HepG2 (cell line): Measurements from ENCODE around the gene MED10. TPM values are rescaled to one million over a fixed set of nuclear protein-coding genes. Genes with fewer than 3 reads are reported as not detected.

Experiments
- ATAC-seq: fragments of 200-7000 bp; cut with Tn5 transposase; 3 replicates; pipeline ENCODE4 v1.9.1; 2020; ENCODE audit warnings: mild to moderate bottlenecking, moderate library complexity
- BruUV-seq: library from RNA; stranded (reverse); fragments of 400-500 nt; replicated peaks from 2 replicates; lab custom pipeline; 2021; lab: Mats Ljungman, UMichigan
- CTCF ChIA-PET: fragments of 300-600 bp; formaldehyde crosslinking; extraction: SDS; loops from one replicate; lab custom pipeline; 2021; ENCODE audit warnings: low total read pairs, inconsistent platforms, low intra/inter-chr PET ratio; lab: Yijun Ruan, JAX
- POLR2A ChIA-PET: fragments of 350-600 bp; sonication (Branson Sonifier 250); formaldehyde crosslinking; loops from one replicate; lab custom pipeline; 2020; ENCODE audit warnings: antibody characterized with exemption, inconsistent platforms; lab: Yijun Ruan, JAX
- DNase-seq: peaks from one replicate; pipeline ENCODE4 v3.0.0-alpha.2; 2015; ENCODE audit warnings: low spot score
- FAIRE-seq: peaks from 3 replicates; lab custom pipeline; 2011; peaks lifted over from hg19 to GRCh38; lab: Jason Lieb, UNC
- H2AFZ ChIP-seq: one replicate; pipeline ENCODE4 v1.6.1; 2011; ENCODE audit warnings: low read length, inconsistent platforms
- H3K27ac ChIP-seq: fragments of 300-600 bp; 3 replicates; pipeline ENCODE4 v1.8.0; 2011; ENCODE audit warnings: mixed run types, mild to moderate bottlenecking, mixed read lengths, low read length, inconsistent platforms; ENCODE audit not compliant: insufficient read depth; ENCODE audit errors: extremely low read length
- H3K27me3 ChIP-seq, 2 experiments: fragments of 200-600 bp in 1 of 2; 2 replicates in 1 of 2; 3 replicates in 1 of 2; pipeline versions ENCODE4 v1.6.0 to v1.8.0; 2011; ENCODE audit warnings: low read length in 2 of 2, mild to moderate bottlenecking in 2 of 2, moderate library complexity in 2 of 2, inconsistent platforms in 1 of 2; ENCODE audit not compliant: insufficient read depth in 2 of 2, control insufficient read depth in 1 of 2
- H3K36me3 ChIP-seq, 2 experiments: fragments of 200-600 bp in 1 of 2; replicated peaks in 1 of 2; 2 replicates in 1 of 2; 3 replicates in 1 of 2; pipeline versions ENCODE4 v1.5.1 to v1.8.0; 2011; ENCODE audit warnings: low read length in 2 of 2, inconsistent platforms in 1 of 2; ENCODE audit not compliant: insufficient read depth in 2 of 2, control insufficient read depth in 1 of 2
- H3K4me1 ChIP-seq: 2 replicates; pipeline ENCODE4 v1.5.1; 2012; ENCODE audit warnings: low read length, inconsistent platforms; ENCODE audit not compliant: insufficient read depth
- H3K4me2 ChIP-seq: 2 replicates; pipeline ENCODE4 v1.6.0; 2011; ENCODE audit warnings: low read depth, low read length, inconsistent platforms
- H3K4me3 ChIP-seq, 3 experiments: fragments of 200-600 bp in 1 of 3; sonication (generic), shearing (Covaris generic) in 1 of 3; replicated peaks in 1 of 3; 2 replicates each; pipeline ENCODE4 v1.5.1; 2011 to 2016; ENCODE audit warnings: low read length in 3 of 3, inconsistent platforms in 2 of 3, low read depth in 2 of 3, mild to moderate bottlenecking in 2 of 3, control low read depth in 1 of 3, mixed read lengths in 1 of 3; ENCODE audit not compliant: insufficient read depth in 1 of 3
- H3K79me2 ChIP-seq: one replicate; pipeline ENCODE4 v1.6.1; 2011; ENCODE audit warnings: low read length, inconsistent platforms; ENCODE audit not compliant: insufficient read depth
- H3K9ac ChIP-seq: 2 replicates; pipeline ENCODE4 v1.6.0; 2011; ENCODE audit warnings: mild to moderate bottlenecking, low read depth, low read length, inconsistent platforms; ENCODE audit not compliant: insufficient read depth
- H3K9me3 ChIP-seq: 2 replicates; pipeline ENCODE4 v1.5.1; 2012; ENCODE audit warnings: mild to moderate bottlenecking, low read length
- H4K20me1 ChIP-seq: 2 replicates; pipeline ENCODE4 v1.6.0; 2011; ENCODE audit warnings: inconsistent platforms, mild to moderate bottlenecking, low read length, moderate library complexity; ENCODE audit not compliant: insufficient read depth
- CENPT ChIP-seq: sonication (generic); formaldehyde crosslinking; IDR thresholded peaks from 2 replicates; pipeline ENCODE4 v1.8.0; 2022; ENCODE audit warnings: low read depth, mild to moderate bottlenecking, moderate library complexity, missing genetic modification reagents
- EP300 ChIP-seq, 3 experiments: sonication (generic) in 1 of 3; formaldehyde crosslinking in 1 of 3; IDR thresholded peaks; 2 replicates each; pipeline versions ENCODE4 v1.5.1 to v1.6.1; 2011 to 2020; ENCODE audit warnings: low read depth in 2 of 3, low read length in 2 of 3, borderline replicate concordance in 1 of 3, improper control_type of control experiment in 1 of 3, mild to moderate bottlenecking in 1 of 3, missing genetic modification reagents in 1 of 3, moderate library complexity in 1 of 3
- GATAD1 ChIP-seq: IDR thresholded peaks from 2 replicates; pipeline ENCODE4 v1.6.1; 2016; ENCODE audit warnings: missing genetic modification reagents, missing compliant biosample characterization
- HOXD1 ChIP-seq: sonication (generic); formaldehyde crosslinking; IDR thresholded peaks from 2 replicates; pipeline ENCODE4 v1.5.0; 2020; ENCODE audit warnings: missing genetic modification reagents
- MATR3 ChIP-seq: sonication (generic); formaldehyde crosslinking; IDR thresholded peaks from 2 replicates; pipeline ENCODE4 v1.4.0; 2020; ENCODE audit warnings: missing genetic modification reagents
- RBFOX2 ChIP-seq: fragments of 200-400 bp; formaldehyde crosslinking; IDR thresholded peaks from 2 replicates; pipeline ENCODE4 v1.6.1; 2017; ENCODE audit warnings: low read depth, mild to moderate bottlenecking, low read length
- RFX3 ChIP-seq: IDR thresholded peaks from 2 replicates; pipeline ENCODE4 v1.6.1; 2016; ENCODE audit warnings: missing biosample characterization, missing genetic modification reagents
- SRF ChIP-seq: IDR thresholded peaks from 2 replicates; pipeline ENCODE4 v1.6.1; 2011; ENCODE audit warnings: mild to moderate bottlenecking, low read depth, low read length, moderate library complexity
- ZBTB7A ChIP-seq: sonication (generic); formaldehyde crosslinking; IDR thresholded peaks from 2 replicates; pipeline ENCODE4 v1.8.0; 2022; ENCODE audit warnings: mild to moderate bottlenecking, missing genetic modification reagents
- ZFP37 ChIP-seq: sonication (generic); formaldehyde crosslinking; IDR thresholded peaks from 2 replicates; pipeline ENCODE4 v1.4.0; 2020; ENCODE audit warnings: missing genetic modification reagents, borderline replicate concordance
- ZNF264 ChIP-seq: sonication (generic); formaldehyde crosslinking; IDR thresholded peaks from 2 replicates; pipeline ENCODE4 v1.4.0; 2020; ENCODE audit warnings: missing genetic modification reagents
- ZNF615 ChIP-seq: sonication (generic); formaldehyde crosslinking; IDR thresholded peaks from 2 replicates; pipeline ENCODE4 v1.5.0; 2020; ENCODE audit warnings: mild to moderate bottlenecking, missing genetic modification reagents, borderline replicate concordance
- ZNF749 ChIP-seq: sonication (generic); formaldehyde crosslinking; IDR thresholded peaks from 2 replicates; pipeline ENCODE4 v1.8.0; 2022; ENCODE audit warnings: mild to moderate bottlenecking, missing genetic modification reagents, moderate library complexity, borderline replicate concordance
- ZNF792 ChIP-seq: IDR thresholded peaks from 2 replicates; pipeline ENCODE4 v1.6.1; 2016
- WGBS: methylation state at CpG from one replicate; pipeline ENCODE4 v1.1.6; 2017; ENCODE audit warnings: low lambda C conversion rate; 5-methylcytosine and 5-hydroxymethylcytosine counted together
- in situ Hi-C: cut with HindIII; loops from 2 replicates; pipeline ENCODE4 v1.10.0; 2017; ENCODE audit warnings: low pct_unique_long_range_greater_than_20kb; ENCODE audit not compliant: extremely low pct_ligation_motif_present
- intact Hi-C: fragments of 100-400 bp; cut with micrococcal nuclease; formaldehyde crosslinking; loops from one replicate; pipeline ENCODE4 v1.10.0; 2022; ENCODE audit not compliant: unreplicated experiment
- polyA plus RNA-seq, 8 experiments: library from polyadenylated mRNA; depleted of rRNA in 3 of 8; stranded (reverse) in 7 of 8; unstranded in 1 of 8; fragments of >200 nt; fragmentation: Illumina TruSeq in 4 of 8; extraction: Trizol in 4 of 8; gene quantifications; 2 replicates each; pipeline versions ENCODE4 v1.2.1 to v1.2.3, GENCODE V29; 2011 to 2016; ENCODE audit warnings: low read depth in 4 of 8, missing spikeins in 1 of 8, mixed read lengths in 1 of 8; ENCODE audit not compliant: insufficient read depth in 1 of 8
- total RNA-seq, 5 experiments: library from RNA; depleted of rRNA; stranded (reverse); fragments of >200 nt; fragmentation: Illumina TruSeq; extraction: Trizol; gene quantifications; 2 replicates each; pipeline ENCODE4 v1.2.3, GENCODE V29; 2016; ENCODE audit warnings: low read depth in 1 of 5
- TF ChIP-seq, protein P1 (sequence below): IDR thresholded peaks from 2 replicates; pipeline ENCODE4 v1.6.1; 2016
- TF ChIP-seq, protein P2 (sequence below): sonication (generic); formaldehyde crosslinking; IDR thresholded peaks from 2 replicates; pipeline ENCODE4 v1.4.0; 2020; ENCODE audit warnings: mild to moderate bottlenecking, missing genetic modification reagents

The MED10 gene
- total and polyA plus RNA-seq, 2 of the 13 experiments (the other 11 are each of a cell fraction or from before 2014, with no cell fraction given): 11.2 to 23.7 TPM

DNA sequence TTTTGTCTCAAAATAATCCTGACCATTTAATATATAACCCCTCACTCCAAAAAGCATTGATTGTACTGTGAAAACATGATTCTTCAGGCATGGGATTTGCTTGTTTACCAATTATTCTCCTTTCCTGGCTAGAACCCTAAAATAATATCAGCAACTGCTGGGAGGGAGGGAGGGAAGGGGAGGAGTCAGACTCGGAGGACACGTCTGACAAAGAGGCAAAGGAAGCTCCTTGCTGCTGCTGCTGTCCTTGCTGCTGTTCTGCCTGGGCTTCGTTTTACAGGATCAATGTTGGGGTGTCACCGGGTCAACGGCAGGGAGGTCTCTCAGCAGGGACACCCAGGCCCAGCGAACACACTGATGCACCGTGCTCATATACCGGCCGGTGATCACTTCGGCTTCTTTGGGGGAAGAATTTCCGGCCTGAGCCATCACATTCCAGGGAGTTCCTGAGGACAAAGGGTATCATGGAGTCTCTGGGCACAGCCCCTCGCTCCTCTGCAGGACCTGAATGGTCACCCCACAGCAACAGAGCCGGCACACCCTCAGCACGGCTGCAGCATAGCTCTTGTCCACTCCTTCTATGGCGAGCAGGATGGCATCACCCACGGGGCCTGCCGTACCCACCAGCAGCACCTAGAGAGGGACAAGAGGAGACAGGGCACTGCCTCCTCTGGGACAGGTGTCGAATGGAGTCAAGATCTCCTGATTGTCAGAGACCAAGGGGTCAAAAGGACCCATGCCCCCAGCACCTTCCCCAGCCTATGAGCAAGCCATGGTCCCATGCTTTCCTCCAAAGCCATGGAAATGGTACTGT is 27.9 kb downstream of the MED10 start:
- no peaks in the 10 kb centered on the region for H3K79me2 ChIP-seq
- H3K4me2 ChIP-seq: no peak overlapping the region
- in situ Hi-C loops: no loop called here
- FAIRE-seq (no peak), DNase-seq (no peak)
- H4K20me1 ChIP-seq: no peaks in the 10 kb centered on the region
- no TSS peak for BruUV-seq
- no peak overlapping the region for H3K4me3 ChIP-seq
- no peaks in the 10 kb centered on the region for H3K4me1 ChIP-seq
- TF ChIP-seq ZNF264 (CRISPR knock-in tag) (no peak), ZNF615 (CRISPR knock-in tag) (no peak)
- TF ChIP-seq, all 625 proteins: peak for 0
- no peak for ATAC-seq
- WGBS: 29% methylated on average over 10 of the region's 18 CpGs
- POLR2A ChIA-PET: no interaction called here
- Histone ChIP-seq H3K9me3 (no peaks in the 10 kb centered on the region), H3K27me3 (peaks cover 0 to 10% of the 10 kb centered on the region in 2 experiments; a peak in 4 of 5 replicates), H3K27ac (no peak overlapping the region), H3K9ac (no peak overlapping the region), H3K36me3 (no peaks in the 10 kb centered on the region), H2AFZ (no peak overlapping the region)
- intact Hi-C loops: no loop called here
- CTCF ChIA-PET: no interaction called here

DNA sequence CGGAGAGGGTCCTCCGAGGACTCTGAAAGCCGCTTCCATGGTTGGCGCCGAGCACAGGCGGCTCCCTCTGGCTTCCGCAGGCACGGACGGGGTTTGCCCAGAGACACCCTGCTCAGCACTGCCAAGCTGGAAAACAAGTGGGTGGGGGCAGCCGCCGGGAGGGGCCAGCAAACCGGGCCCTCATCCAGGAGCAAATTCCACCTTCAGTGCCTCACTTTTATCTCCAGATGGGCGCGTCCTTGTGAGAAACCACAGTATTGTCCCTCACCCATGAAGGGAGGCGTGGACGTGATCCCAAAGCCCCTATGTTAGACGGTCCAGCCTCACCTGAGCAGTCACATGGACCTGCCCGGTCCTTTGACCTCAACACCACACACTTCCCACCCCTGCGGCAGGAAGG is 29.0 kb downstream of the MED10 start:
- H3K79me2 ChIP-seq: no peaks in the 10 kb centered on the region
- DNase-seq: no peak
- TF ChIP-seq ZBTB7A (CRISPR knock-in tag): no peak
- TF ChIP-seq GATAD1 (CRISPR knock-in tag): no peak
- TF ChIP-seq ZFP37 (CRISPR knock-in tag): no peak
- TF ChIP-seq HOXD1: no peak
- no peak for TF ChIP-seq EP300 (IDR thresholded peaks at IDR 0.05; ENCODE audit: low read depth in 2 of 2, low read length in 2 of 2)
- no peak for TF ChIP-seq EP300 (CRISPR knock-in tag; IDR thresholded peaks at IDR 0.05; ENCODE audit: borderline replicate concordance)
- TF ChIP-seq ZNF792: no peak
- TF ChIP-seq CENPT: no peak
- no peak for TF ChIP-seq RFX3 (CRISPR knock-in tag)
- TF ChIP-seq MATR3 (CRISPR knock-in tag): no peak
- TF ChIP-seq ZNF749 (CRISPR knock-in tag): no peak
- no peak for TF ChIP-seq SRF
- TF ChIP-seq, protein P1, sequence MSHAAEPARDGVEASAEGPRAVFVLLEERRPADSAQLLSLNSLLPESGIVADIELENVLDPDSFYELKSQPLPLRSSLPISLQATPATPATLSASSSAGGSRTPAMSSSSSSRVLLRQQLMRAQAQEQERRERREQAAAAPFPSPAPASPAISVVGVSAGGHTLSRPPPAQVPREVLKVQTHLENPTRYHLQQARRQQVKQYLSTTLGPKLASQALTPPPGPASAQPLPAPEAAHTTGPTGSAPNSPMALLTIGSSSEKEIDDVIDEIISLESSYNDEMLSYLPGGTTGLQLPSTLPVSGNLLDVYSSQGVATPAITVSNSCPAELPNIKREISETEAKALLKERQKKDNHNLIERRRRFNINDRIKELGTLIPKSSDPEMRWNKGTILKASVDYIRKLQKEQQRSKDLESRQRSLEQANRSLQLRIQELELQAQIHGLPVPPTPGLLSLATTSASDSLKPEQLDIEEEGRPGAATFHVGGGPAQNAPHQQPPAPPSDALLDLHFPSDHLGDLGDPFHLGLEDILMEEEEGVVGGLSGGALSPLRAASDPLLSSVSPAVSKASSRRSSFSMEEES (CRISPR knock-in tag): no peak
- TF ChIP-seq, protein P2, sequence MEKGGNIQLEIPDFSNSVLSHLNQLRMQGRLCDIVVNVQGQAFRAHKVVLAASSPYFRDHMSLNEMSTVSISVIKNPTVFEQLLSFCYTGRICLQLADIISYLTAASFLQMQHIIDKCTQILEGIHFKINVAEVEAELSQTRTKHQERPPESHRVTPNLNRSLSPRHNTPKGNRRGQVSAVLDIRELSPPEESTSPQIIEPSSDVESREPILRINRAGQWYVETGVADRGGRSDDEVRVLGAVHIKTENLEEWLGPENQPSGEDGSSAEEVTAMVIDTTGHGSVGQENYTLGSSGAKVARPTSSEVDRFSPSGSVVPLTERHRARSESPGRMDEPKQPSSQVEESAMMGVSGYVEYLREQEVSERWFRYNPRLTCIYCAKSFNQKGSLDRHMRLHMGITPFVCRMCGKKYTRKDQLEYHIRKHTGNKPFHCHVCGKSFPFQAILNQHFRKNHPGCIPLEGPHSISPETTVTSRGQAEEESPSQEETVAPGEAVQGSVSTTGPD (CRISPR knock-in tag): no peak
- no peak for TF ChIP-seq RBFOX2

More for the DNA sequence above, 29.0 kb downstream of the MED10 start:
- Histone ChIP-seq H3K27ac (no peak overlapping the region), H3K36me3 (no peaks in the 10 kb centered on the region), H3K4me3 (no peak overlapping the region), H3K4me1 (no peaks in the 10 kb centered on the region), H3K9me3 (no peaks in the 10 kb centered on the region), H2AFZ (no peak overlapping the region), H3K4me2 (no peak overlapping the region), H3K9ac (no peak overlapping the region), H3K27me3 (peaks cover 0 to 8% of the 10 kb centered on the region in 2 experiments; a peak in 4 of 5 replicates), H4K20me1 (no peaks in the 10 kb centered on the region)
- in situ Hi-C loops: no loop called here
- 61% methylated on average over 7 of the region's 19 CpGs for WGBS
- FAIRE-seq: no peak
- BruUV-seq: no TSS peak
- intact Hi-C loops: no loop called here
- ChIA-PET POLR2A (no interaction called here), CTCF (no interaction called here)
- ATAC-seq: no peak
